Measurements from ENCODE around the gene MTERF4.

- TF ChIP-seq SIN3A (conservative IDR thresholded peaks at IDR 0.05 in 1 of 2, IDR thresholded peaks at IDR 0.05 in 1 of 2; ENCODE audit: low read depth in 1 of 2, low read length in 2 of 2) (no peak), ATF2 (IDR thresholded peaks at IDR 0.05; ENCODE audit: low read length) (no peak), JUN (IDR thresholded peaks at IDR 0.05; ENCODE audit: low read depth, low read length) (no peak)
These were observed 32.2 kb downstream of the MTERF4 start for GRCh38 chr2:241069821-241070281.

All from H1 (cell line).